ENCODE data around the gene AGRN.

- TF ChIP-seq CTCF (IDR thresholded peaks at IDR 0.05; ENCODE audit: low read depth, low read length, missing input control) (no peak), RAD21 (IDR thresholded peaks at IDR 0.05) (no peak), EGR1 (IDR thresholded peaks at IDR 0.05; ENCODE audit: low read depth in 2 of 2) (no peak), GABPA (IDR thresholded peaks at IDR 0.05 in 1 of 2, conservative IDR thresholded peaks at IDR 0.05 in 1 of 2) (no peak), REST (IDR thresholded peaks at IDR 0.05) (no peak)
Observed at GRCh38 chr1:1082239-1082775, 62.4 kb downstream of the AGRN start.
